IMR-90 (cell line): ENCODE results near the gene B3GALT4. TPM values are rescaled to one million over a fixed set of nuclear protein-coding genes. Genes with fewer than 3 reads are reported as not detected.
A peak's percentile ranks its signal among the peaks of the same experiment; 100 is the strongest.

Experiments
- ATAC-seq: fragments of 200-7000 bp; cut with Tn5 transposase; 2 replicates; pipeline ENCODE4 v1.9.1; 2020; ENCODE audit warnings: low read depth, mild to moderate bottlenecking, moderate library complexity
- BruUV-seq: library from RNA; stranded (reverse); fragments of 400-500 nt; replicated peaks from 2 replicates; lab custom pipeline; 2021; lab: Mats Ljungman, UMichigan
- CTCF ChIA-PET: fragments of 300-600 bp; formaldehyde crosslinking; extraction: SDS; loops from one replicate; lab custom pipeline; 2021; ENCODE audit warnings: antibody characterized with exemption; lab: Yijun Ruan, JAX
- POLR2A ChIA-PET: fragments of 300-600 bp; sonication (Branson Sonifier 250); formaldehyde crosslinking; loops from one replicate; lab custom pipeline; 2022; ENCODE audit warnings: antibody characterized with exemption; ENCODE audit not compliant: unreplicated experiment; lab: Charles Lee
- DNase-seq: peaks from one replicate; pipeline ENCODE4 v3.0.0; 2013
- H2AFZ ChIP-seq: replicated peaks from 2 replicates; pipeline ENCODE3; 2013; ENCODE audit warnings: low read length, mild to moderate bottlenecking; ENCODE audit not compliant: poor library complexity
- H2AK5ac ChIP-seq: 2 replicates; pipeline ENCODE4 v1.6.1; 2013; ENCODE audit warnings: low read depth, low read length, inconsistent platforms
- H2AK9ac ChIP-seq: replicated peaks from 2 replicates; pipeline ENCODE3; 2013; ENCODE audit warnings: mild to moderate bottlenecking, low read depth, low read length, moderate library complexity; ENCODE audit not compliant: poor library complexity
- H2BK120ac ChIP-seq: 2 replicates; pipeline ENCODE4 v1.6.1; 2013; ENCODE audit warnings: low read depth, low read length, inconsistent platforms
- H2BK15ac ChIP-seq: 3 replicates; pipeline ENCODE4 v1.6.1; 2013; ENCODE audit warnings: low read depth, low read length, inconsistent platforms
- H2BK20ac ChIP-seq: 2 replicates; pipeline ENCODE4 v1.6.1; 2013; ENCODE audit warnings: low read depth, mild to moderate bottlenecking, inconsistent platforms, low read length, moderate library complexity
- H2BK5ac ChIP-seq: 2 replicates; pipeline ENCODE4 v1.6.1; 2013; ENCODE audit warnings: mild to moderate bottlenecking, low read depth, low read length, inconsistent platforms; ENCODE audit not compliant: poor library complexity, severe bottlenecking
- H3K14ac ChIP-seq: replicated peaks from 2 replicates; pipeline ENCODE4 v1.6.1; 2013; ENCODE audit warnings: low read depth, low read length, inconsistent platforms
- H3K18ac ChIP-seq: 2 replicates; pipeline ENCODE4 v1.6.1; 2013; ENCODE audit warnings: low read depth, low read length, control low read depth
- H3K23ac ChIP-seq: 2 replicates; pipeline ENCODE4 v1.6.1; 2013; ENCODE audit warnings: low read depth, low read length, inconsistent platforms
- H3K27ac ChIP-seq: 2 replicates; pipeline ENCODE4 v1.5.1; 2013; ENCODE audit warnings: mild to moderate bottlenecking, control low read depth, low read length; ENCODE audit not compliant: insufficient read depth
- H3K27me3 ChIP-seq: 2 replicates; pipeline ENCODE4 v1.6.1; 2013; ENCODE audit warnings: low read length; ENCODE audit not compliant: control insufficient read depth, insufficient read depth
- H3K36me3 ChIP-seq: 2 replicates; pipeline ENCODE4 v1.6.1; 2013; ENCODE audit warnings: low read length, mixed read lengths; ENCODE audit not compliant: control insufficient read depth, insufficient read depth
- H3K4ac ChIP-seq: 2 replicates; pipeline ENCODE4 v1.6.1; 2013; ENCODE audit warnings: low read depth, low read length, inconsistent platforms
- H3K4me1 ChIP-seq: 2 replicates; pipeline ENCODE4 v1.6.1; 2013; ENCODE audit warnings: low read length, mixed read lengths; ENCODE audit not compliant: control insufficient read depth, insufficient read depth
- H3K4me2 ChIP-seq: 2 replicates; pipeline ENCODE4 v1.6.1; 2013; ENCODE audit warnings: low read depth, mild to moderate bottlenecking, control low read depth, low read length, moderate library complexity
- H3K4me3 ChIP-seq: 2 replicates; pipeline ENCODE4 v1.5.1; 2013; ENCODE audit warnings: low read depth, mild to moderate bottlenecking, control low read depth, low read length, moderate library complexity; ENCODE audit not compliant: insufficient read depth
- H3K56ac ChIP-seq: 2 replicates; pipeline ENCODE4 v1.6.1; 2013; ENCODE audit warnings: low read length, inconsistent platforms; ENCODE audit not compliant: insufficient read depth; ENCODE audit errors: extremely low read depth
- H3K79me1 ChIP-seq, 2 experiments: 2 replicates each; pipeline ENCODE4 v1.6.1; 2013; ENCODE audit warnings: low read length in 2 of 2, inconsistent platforms in 1 of 2, low read depth in 1 of 2
- H3K9ac ChIP-seq: 2 replicates; pipeline ENCODE4 v1.6.1; 2013; ENCODE audit warnings: low read depth, low read length, control low read depth
- H3K9me1 ChIP-seq: 2 replicates; pipeline ENCODE4 v1.6.1; 2013; ENCODE audit warnings: low read length, inconsistent platforms; ENCODE audit not compliant: insufficient read depth
- H3K9me3 ChIP-seq: 2 replicates; pipeline ENCODE4 v1.6.1; 2013; ENCODE audit warnings: low read length; ENCODE audit not compliant: control insufficient read depth, insufficient read depth
- H4K20me1 ChIP-seq: 2 replicates; pipeline ENCODE4 v1.6.1; 2013; ENCODE audit warnings: low read length, inconsistent platforms; ENCODE audit not compliant: insufficient read depth
- H4K5ac ChIP-seq: 2 replicates; pipeline ENCODE4 v1.6.1; 2013; ENCODE audit warnings: mild to moderate bottlenecking, low read depth, low read length, control low read depth
- H4K8ac ChIP-seq, 2 experiments: 2 replicates each; pipeline ENCODE4 v1.6.1; 2013; ENCODE audit warnings: low read depth in 2 of 2, low read length in 2 of 2, control low read depth in 1 of 2, inconsistent platforms in 1 of 2
- H4K91ac ChIP-seq: 2 replicates; pipeline ENCODE4 v1.6.1; 2013; ENCODE audit warnings: low read depth, low read length, inconsistent platforms; ENCODE audit not compliant: insufficient read depth
- CTCF ChIP-seq: conservative IDR thresholded peaks from 2 replicates; pipeline ENCODE4 v1.5.1; 2012; ENCODE audit warnings: mild to moderate bottlenecking, low read depth, low read length, improper control_type of control experiment
- ELK1 ChIP-seq: fragments of 150-350 bp; IDR thresholded peaks from 2 replicates; pipeline ENCODE4 v1.6.1; 2016; ENCODE audit warnings: low read depth, mild to moderate bottlenecking, low read length, moderate library complexity, borderline replicate concordance
- FOS ChIP-seq: fragments of 150-350 bp; IDR thresholded peaks from 2 replicates; pipeline ENCODE4 v1.6.1; 2016; ENCODE audit warnings: low read depth, low read length
- MAFK ChIP-seq: IDR thresholded peaks from 2 replicates; pipeline ENCODE4 v1.6.1; 2012; ENCODE audit warnings: low read depth, low read length, improper control_type of control experiment
- MAZ ChIP-seq: IDR thresholded peaks from 2 replicates; pipeline ENCODE4 v1.6.1; 2012; ENCODE audit warnings: low read depth, mild to moderate bottlenecking, low read length, improper control_type of control experiment, moderate library complexity, borderline replicate concordance
- MXI1 ChIP-seq: IDR thresholded peaks from 2 replicates; pipeline ENCODE4 v1.6.1; 2012; ENCODE audit warnings: low read depth, mild to moderate bottlenecking, low read length, moderate library complexity, borderline replicate concordance
- NFE2L2 ChIP-seq: fragments of 150-350 bp; IDR thresholded peaks from 2 replicates; pipeline ENCODE4 v1.6.1; 2016; ENCODE audit warnings: low read depth, mild to moderate bottlenecking, low read length
- POLR2A ChIP-seq: IDR thresholded peaks from 2 replicates; pipeline ENCODE4 v1.6.1; 2012; ENCODE audit warnings: mild to moderate bottlenecking, low read depth, low read length
- SMC3 ChIP-seq: fragments of 150-350 bp; IDR thresholded peaks from 2 replicates; pipeline ENCODE4 v1.6.1; 2016; ENCODE audit warnings: low read depth, mild to moderate bottlenecking, antibody characterized with exemption, low read length, moderate library complexity
- WGBS, 2 experiments: methylation state at CpG; one replicate each; pipeline versions ENCODE4 v1.1.5 to v1.1.7; 2013; ENCODE audit warnings: missing lambda C conversion rate in 2 of 2; ENCODE audit not compliant: insufficient read length in 1 of 2; ENCODE audit errors: extremely low coverage in 2 of 2; 5-methylcytosine and 5-hydroxymethylcytosine counted together
- dilution Hi-C: fragments of 300-500 bp; cut with HindIII; formaldehyde crosslinking; loops from one replicate; pipeline ENCODE4 v1.14.3; 2018; ENCODE audit warnings: low sequenced_read_pairs; ENCODE audit not compliant: unreplicated experiment
- in situ Hi-C: fragments of 300-500 bp; cut with MboI; formaldehyde crosslinking; loops from 3 replicates; pipeline ENCODE4 v1.14.3; 2019; ENCODE audit warnings: low sequenced_read_pairs, inconsistent platforms, mixed read lengths
- intact Hi-C: fragments of 100-400 bp; cut with micrococcal nuclease; formaldehyde crosslinking; loops from 2 replicates; pipeline ENCODE4 v1.10.0; 2022
- polyA plus RNA-seq, 3 experiments: library from polyadenylated mRNA; depleted of rRNA; stranded (reverse); fragments of >200 nt; gene quantifications; 2 replicates each; pipeline ENCODE4 v1.2.3, GENCODE V29; 2012; ENCODE audit warnings: low replicate concordance in 1 of 3
- total RNA-seq: library from RNA; depleted of rRNA; stranded (reverse); fragments of >200 nt; gene quantifications from 2 replicates; pipeline ENCODE4 v1.2.3, GENCODE V29; 2012

Gene B3GALT4
- total and polyA plus RNA-seq, 2 of the 4 experiments (the other 2 are of a cell fraction): 0.70 to 0.72 TPM

GRCh38 chr6:33248932-33249731 is 27.8 kb upstream of the B3GALT4 start:
- dilution Hi-C loops (no loop called here), in situ Hi-C loops (loop anchor here (5.0 to 10.0 kb wide), 3 partner anchors 87 to 232 kb away; no protein-coding TSS in a partner anchor), intact Hi-C loops (loop anchor here (1.0 to 5.0 kb wide), 7 partner anchors 48 to 362 kb away; partner anchors contain the start of genes RXRB and SLC39A7)
- Histone ChIP-seq H2BK5ac (peak overlapping the region; percentile 92), H3K9ac (peak overlapping the region; percentile 93), H4K91ac (peak overlapping the region; percentile 91), H3K27me3 (no peaks in the 10 kb centered on the region), H2BK120ac (peak overlapping the region; percentile 83), H3K4me2 (peak overlapping the region; percentile 90), H3K4me3 (peak overlapping the region; percentile 64), H4K8ac (peak overlapping the region; percentile 74 to 96), H3K56ac (peak overlapping the region; percentile 88), H2BK15ac (peak overlapping the region; percentile 64; the same call in 1 of the 3 replicates), H3K14ac (peak overlapping the region; percentile 96), H3K27ac (peak overlapping the region; percentile 95), H3K9me3 (no peaks in the 10 kb centered on the region), H2AK9ac (peak overlapping the region; percentile 97), H4K20me1 (peaks cover 3% of the 10 kb centered on the region; the same call in 1 of the 2 replicates), H3K18ac (peak overlapping the region; percentile 87), H3K4ac (peak overlapping the region; percentile 97), H3K36me3 (peaks cover 8% of the 10 kb centered on the region; the same call in 1 of the 2 replicates), H2AK5ac (peak overlapping the region; percentile 97), H3K4me1 (peaks cover 12% of the 10 kb centered on the region), H3K79me1 (peaks cover 0 to 24% of the 10 kb centered on the region in 2 experiments; a peak in 2 of 4 replicates), H2AFZ (peak overlapping the region; percentile 94), H2BK20ac (peak overlapping the region; percentile 64; the same call in 1 of the 2 replicates), H4K5ac (peak overlapping the region; percentile 89), H3K9me1 (peaks cover 11% of the 10 kb centered on the region), H3K23ac (peak overlapping the region; percentile 95)
- BruUV-seq: no TSS peak
- ChIA-PET POLR2A (interaction anchor here (0.6 kb wide), 1 partner anchor 96 kb away, joined by 8 read pairs; no protein-coding TSS in a partner anchor), CTCF (interaction anchor here (0.6 to 1.4 kb wide), 8 partner anchors 14 to 233 kb away, joined by 3 to 6 read pairs (median 3); no protein-coding TSS in a partner anchor)
- TF ChIP-seq MXI1: peak; percentile 66; the same call in 1 of the 2 replicates
- 0 out of 2 replicates have a peak, but pooled peaks have one; percentile 20 for TF ChIP-seq CTCF
- TF ChIP-seq MAFK: peak; percentile 58
- peak; percentile 88 for TF ChIP-seq POLR2A
- TF ChIP-seq ELK1: no peak
- no peak for TF ChIP-seq SMC3
- peak; percentile 56; the same call in 1 of the 2 replicates for TF ChIP-seq MAZ
- TF ChIP-seq NFE2L2: peak; percentile 31; the same call in 1 of the 2 replicates
- no peak; the same call in 1 of the 2 replicates for TF ChIP-seq FOS
- DNase-seq (peak; percentile 99), ATAC-seq (peak; percentile 87)
- WGBS, 2 experiments: 1% methylated on average over 22 of the region's 58 CpGs; no CpG with 5 or more reads in 1 of the 2 experiments
